Kidney (tissue), 14 donors: ENCODE results near the gene STPG3. TPM values are rescaled to one million over a fixed set of nuclear protein-coding genes. Genes with fewer than 3 reads are reported as not detected.
A peak's percentile ranks its signal among the peaks of the same experiment; 100 is the strongest.

Source experiments
- DNase-seq, 5 donors: peaks; one replicate each; pipeline ENCODE4 v3.0.0-alpha.2; 2013 to 2020
- FAIRE-seq: peaks from 2 replicates; lab custom pipeline; 2012; peaks lifted over from hg19 to GRCh38; lab: Jason Lieb, UNC
- H3K27ac ChIP-seq, 2 donors: one replicate each; pipeline ENCODE4 v1.7.0; 2013; ENCODE audit warnings: low read depth in 2 of 2, low read length in 2 of 2, inconsistent platforms in 1 of 2
- H3K27me3 ChIP-seq: one replicate; pipeline ENCODE4 v1.7.1; 2013; ENCODE audit warnings: low read length, inconsistent platforms; ENCODE audit not compliant: control insufficient read depth, insufficient read depth
- H3K36me3 ChIP-seq, 3 donors: one replicate each; pipeline versions ENCODE4 v1.7.0 to v1.7.1; 2013; ENCODE audit warnings: low read length in 3 of 3, control low read depth in 1 of 3, inconsistent platforms in 1 of 3; ENCODE audit not compliant: insufficient read depth in 3 of 3, control insufficient read depth in 2 of 3
- H3K4me1 ChIP-seq, 3 donors: one replicate each; pipeline versions ENCODE4 v1.7.0 to v1.7.1; 2013; ENCODE audit warnings: low read length in 3 of 3, inconsistent platforms in 1 of 3, low read depth in 1 of 3; ENCODE audit not compliant: control insufficient read depth in 2 of 3, insufficient read depth in 2 of 3
- H3K4me3 ChIP-seq, 3 donors: one replicate each; pipeline versions ENCODE4 v1.7.0 to v1.8.1; 2013; ENCODE audit warnings: low read length in 3 of 3, control low read depth in 1 of 3, inconsistent platforms in 1 of 3
- H3K9ac ChIP-seq, 3 donors: one replicate each; pipeline versions ENCODE4 v1.7.0 to v1.7.1; 2013; ENCODE audit warnings: low read length in 3 of 3, control low read depth in 1 of 3, inconsistent platforms in 1 of 3
- H3K9me3 ChIP-seq, 3 donors: one replicate each; pipeline versions ENCODE4 v1.7.0 to v1.7.1; 2013; ENCODE audit warnings: low read length in 3 of 3, control low read depth in 1 of 3, inconsistent platforms in 1 of 3; ENCODE audit not compliant: control insufficient read depth in 2 of 3, insufficient read depth in 1 of 3
- CTCF ChIP-seq: IDR thresholded peaks from 3 replicates; pipeline ENCODE4 v1.5.1; 2012; ENCODE audit warnings: mild to moderate bottlenecking, moderate library complexity, borderline replicate concordance; ENCODE audit not compliant: insufficient read depth; ENCODE audit errors: extremely low read depth
- intact Hi-C: fragments of 100-400 bp; cut with DNase I; formaldehyde crosslinking; loops from one replicate; pipeline ENCODE4 v1.11.1; 2022
- polyA plus RNA-seq: library from polyadenylated mRNA; stranded (reverse); fragments of 350-450 nt; fragmentation: Illumina TruSeq; extraction: RNeasy Lipid Tissue Mini Kit (QIAGEN cat#74804); gene quantifications from one replicate; pipeline ENCODE4 v1.2.3, GENCODE V29; 2014; ENCODE audit warnings: low read depth, low replicate concordance; ENCODE audit not compliant: insufficient read depth
- total RNA-seq: library from RNA; stranded (reverse); fragmentation: NEBNext Ultra II Directional; extraction: Animal tissue kit (Norgen Biotek cat#: 25700); gene quantifications from one replicate; pipeline ENCODE4 v1.2.1, GENCODE V29; 2021
- donor health status: control.
- donor health status: control.
- donor health status: control.
- donor health status: control.
- donor health status: control.
- donor health status: DM: yes; HTN: yes; CAD: no.
- donor health status: Normal renal cell carcinoma (clear cell type).

STPG3 gene
- total and polyA plus RNA-seq, 2 donors from 2014 or later = 0.38 TPM; not detected in 1

GRCh38 chr9:137295849-137296669, 45.0 kb downstream of the STPG3 start:
- Histone ChIP-seq H3K27ac (peak overlapping the region; percentile 75 to 88), H3K27me3 (no peaks in the 10 kb centered on the region), H3K4me1 (peaks cover 0 to 8% (median 0%) of the 10 kb centered on the region in 3 donors), H3K4me3 (peak overlapping the region in 2 of 3 donors; percentile 42 to 43), H3K36me3 (no peaks in the 10 kb centered on the region), H3K9me3 (peaks cover 0 to 4% (median 0%) of the 10 kb centered on the region in 3 donors), H3K9ac (peak overlapping the region in 2 of 3 donors; percentile 10 to 51)
- FAIRE-seq (no peak), DNase-seq (peak in 3 of 5 donors; percentile 35 to 76 (median 53))
- intact Hi-C loops = loop anchor here (5.0 to 10.0 kb wide), 2 partner anchors 111 to 229 kb away; no protein-coding TSS in a partner anchor
- TF ChIP-seq CTCF = no peak

- Histone ChIP-seq H3K4me3 (peak overlapping the region in 2 of 3 donors; percentile 42 to 43), H3K9me3 (peaks cover 0 to 4% (median 0%) of the 10 kb centered on the region in 3 donors), H3K36me3 (no peaks in the 10 kb centered on the region), H3K27ac (peak overlapping the region; percentile 75 to 88), H3K4me1 (peaks cover 0 to 11% (median 0%) of the 10 kb centered on the region in 3 donors), H3K9ac (peak overlapping the region in 2 of 3 donors; percentile 10 to 51), H3K27me3 (no peaks in the 10 kb centered on the region)
- intact Hi-C loops = loop anchor here (5.0 to 10.0 kb wide), 2 partner anchors 110 to 228 kb away; no protein-coding TSS in a partner anchor
- DNase-seq (peak in 3 of 5 donors; percentile 39 to 71 (median 68)), FAIRE-seq (no peak)
- no peak for TF ChIP-seq CTCF
These were observed 45.9 kb downstream of the STPG3 start for GRCh38 chr9:137296670-137297664.

- H3K4me3 ChIP-seq = no peak overlapping the region
- H3K9ac ChIP-seq = peak overlapping the region in 1 of 3 donors; percentile 34
- H3K36me3 ChIP-seq = no peaks in the 10 kb centered on the region
- TF ChIP-seq CTCF = no peak
- FAIRE-seq (no peak), DNase-seq (peak in 1 of 5 donors; percentile 49)
- no peaks in the 10 kb centered on the region for H3K27me3 ChIP-seq
- peak overlapping the region; percentile 51 to 57 for H3K27ac ChIP-seq
- peaks cover 0 to 4% (median 0%) of the 10 kb centered on the region in 3 donors for H3K9me3 ChIP-seq
- intact Hi-C loops = loop anchor here (5.0 to 10.0 kb wide), 2 partner anchors 109 to 227 kb away; no protein-coding TSS in a partner anchor
- peaks cover 0 to 11% (median 0%) of the 10 kb centered on the region in 3 donors for H3K4me1 ChIP-seq
These were observed 46.9 kb downstream of the STPG3 start for GRCh38 chr9:137297966-137298365.
